Urinary bladder (tissue), 4 donors: ENCODE measurements around the gene LRRC71. TPM values are rescaled to one million over a fixed set of nuclear protein-coding genes. Genes with fewer than 3 reads are reported as not detected.

Experiments used
- DNase-seq: peaks from one replicate; pipeline ENCODE4 v3.0.0-alpha.2; 2015; ENCODE audit errors: extremely low spot score
- H3K27ac ChIP-seq: one replicate; pipeline ENCODE4 v1.5.1; 2013; ENCODE audit warnings: low read depth, mild to moderate bottlenecking, moderate library complexity
- H3K36me3 ChIP-seq: one replicate; pipeline ENCODE4 v1.6.1; 2013; ENCODE audit warnings: mild to moderate bottlenecking, moderate library complexity; ENCODE audit not compliant: insufficient read depth
- H3K4me1 ChIP-seq: one replicate; pipeline ENCODE4 v1.6.1; 2013; ENCODE audit warnings: mild to moderate bottlenecking, moderate library complexity; ENCODE audit not compliant: insufficient read depth
- H3K4me3 ChIP-seq: one replicate; pipeline ENCODE4 v1.5.1; 2013; ENCODE audit warnings: low read depth, low read length
- WGBS: extraction: QIAGEN DNeasy Blood & Tissue Kit; methylation state at CpG from one replicate; pipeline ENCODE4 v1.1.7; 2013; 5-methylcytosine and 5-hydroxymethylcytosine counted together
- polyA plus RNA-seq: library from polyadenylated mRNA; stranded (reverse); fragments of 200-250 nt; gene quantifications from one replicate; pipeline ENCODE4 v1.2.3, GENCODE V29; 2013
- total RNA-seq: library from RNA; depleted of rRNA; stranded (reverse); fragments of >200 nt; gene quantifications from one replicate; pipeline ENCODE4 v1.2.3, GENCODE V29; 2014
- donor health status: healthy with polysubstance abuse.
- donor health status: healthy.

LRRC71 gene
- total and polyA plus RNA-seq, 2 donors = 0.16 TPM; not detected in 1

GRCh38 chr1:156895927-156896326 lies 24.5 kb upstream of the LRRC71 start:
- Histone ChIP-seq H3K27ac (no peak overlapping the region), H3K36me3 (no peaks in the 10 kb centered on the region), H3K4me3 (no peak overlapping the region), H3K4me1 (peaks cover 3% of the 10 kb centered on the region)
- DNase-seq = no peak
- 86% methylated on average over 6 of the region's 6 CpGs for WGBS

GRCh38 chr1:156896490-156897033 lies 23.9 kb upstream of the LRRC71 start:
- Histone ChIP-seq H3K4me3 (no peak overlapping the region), H3K4me1 (peaks cover 3% of the 10 kb centered on the region), H3K36me3 (no peaks in the 10 kb centered on the region), H3K27ac (no peak overlapping the region)
- no peak for DNase-seq
- 81% methylated on average over 16 of the region's 16 CpGs for WGBS

GRCh38 chr1:156897078-156897825 lies 23.2 kb upstream of the LRRC71 start:
- DNase-seq = no peak
- peaks cover 3% of the 10 kb centered on the region for H3K4me1 ChIP-seq
- H3K27ac ChIP-seq = no peak overlapping the region
- H3K36me3 ChIP-seq = no peaks in the 10 kb centered on the region
- H3K4me3 ChIP-seq = no peak overlapping the region
- 81% methylated on average over 14 of the region's 14 CpGs for WGBS

- Histone ChIP-seq H3K4me1 (peaks cover 1% of the 10 kb centered on the region), H3K27ac (no peak overlapping the region), H3K36me3 (no peaks in the 10 kb centered on the region), H3K4me3 (no peak overlapping the region)
- WGBS = 40% methylated on average over 12 of the region's 13 CpGs
- DNase-seq = no peak
Observed at GRCh38 chr1:156898161-156898566, 22.3 kb upstream of the LRRC71 start.

- DNase-seq = no peak
- no peak overlapping the region for H3K4me3 ChIP-seq
- WGBS = 79% methylated on average over 12 of the region's 12 CpGs
- H3K27ac ChIP-seq = no peak overlapping the region
- H3K36me3 ChIP-seq = no peaks in the 10 kb centered on the region
- no peaks in the 10 kb centered on the region for H3K4me1 ChIP-seq
Observed at GRCh38 chr1:156898971-156899664, 21.3 kb upstream of the LRRC71 start.

- Histone ChIP-seq H3K27ac (no peak overlapping the region), H3K36me3 (no peaks in the 10 kb centered on the region), H3K4me3 (no peak overlapping the region), H3K4me1 (no peaks in the 10 kb centered on the region)
- DNase-seq = no peak
- WGBS = 54% methylated on average over 12 of the region's 12 CpGs
Observed at GRCh38 chr1:156899956-156900718, 20.3 kb upstream of the LRRC71 start.

- Histone ChIP-seq H3K36me3 (no peaks in the 10 kb centered on the region), H3K4me3 (no peak overlapping the region), H3K4me1 (no peaks in the 10 kb centered on the region), H3K27ac (no peak overlapping the region)
- WGBS = 69% methylated on average over 6 of the region's 6 CpGs
- DNase-seq = no peak
Observed at GRCh38 chr1:156900896-156901589, 19.4 kb upstream of the LRRC71 start.

- no peak for DNase-seq
- H3K27ac ChIP-seq = no peak overlapping the region
- no peak overlapping the region for H3K4me3 ChIP-seq
- no peaks in the 10 kb centered on the region for H3K4me1 ChIP-seq
- 90% methylated on average over 4 of the region's 4 CpGs for WGBS
- no peaks in the 10 kb centered on the region for H3K36me3 ChIP-seq
Observed at GRCh38 chr1:156901590-156901900, 18.9 kb upstream of the LRRC71 start.

- Histone ChIP-seq H3K36me3 (no peaks in the 10 kb centered on the region), H3K4me3 (no peak overlapping the region), H3K27ac (no peak overlapping the region), H3K4me1 (no peaks in the 10 kb centered on the region)
- 67% methylated on average over 22 of the region's 23 CpGs for WGBS
- DNase-seq = no peak
Observed at GRCh38 chr1:156901966-156902915, 18.2 kb upstream of the LRRC71 start.

- DNase-seq = no peak
- WGBS = 76% methylated on average over 15 of the region's 15 CpGs
- no peaks in the 10 kb centered on the region for H3K4me1 ChIP-seq
- no peak overlapping the region for H3K27ac ChIP-seq
- no peak overlapping the region for H3K4me3 ChIP-seq
- no peaks in the 10 kb centered on the region for H3K36me3 ChIP-seq
Observed at GRCh38 chr1:156903328-156904091, 16.9 kb upstream of the LRRC71 start.

GRCh38 chr1:156904187-156904959 lies 16.1 kb upstream of the LRRC71 start:
- no peak overlapping the region for H3K4me3 ChIP-seq
- no peaks in the 10 kb centered on the region for H3K36me3 ChIP-seq
- 69% methylated on average over 19 of the region's 19 CpGs for WGBS
- H3K27ac ChIP-seq = no peak overlapping the region
- no peak for DNase-seq
- H3K4me1 ChIP-seq = no peaks in the 10 kb centered on the region
